NCI-H2107 treated with DMSO at 0.1 percent for 48 hours (cell line): ENCODE measurements around the gene CDK14.

Source experiments
- DNase-seq: peaks from one replicate; lab custom pipeline; 2025; ENCODE audit not compliant: unreplicated experiment; lab: John Stamatoyannopoulos, UW

CDK14 gene

GRCh38 chr7:91034459-91035368, 438.6 kb downstream of the CDK14 start:
- DNase-seq: peak; percentile 74

- DNase-seq: no peak
Observed at GRCh38 chr7:91039033-91039432, 442.9 kb downstream of the CDK14 start.

- DNase-seq: no peak
Observed at GRCh38 chr7:91041141-91041540, 445.0 kb downstream of the CDK14 start.

- no peak for DNase-seq
Observed at GRCh38 chr7:91041901-91042484, 445.9 kb downstream of the CDK14 start.

GRCh38 chr7:91043186-91043585, 447.1 kb downstream of the CDK14 start:
- DNase-seq: no peak

GRCh38 chr7:91043924-91044645, 448.0 kb downstream of the CDK14 start:
- DNase-seq: no peak

- DNase-seq: no peak
Observed at GRCh38 chr7:91045606-91046005, 449.5 kb downstream of the CDK14 start.

GRCh38 chr7:91046322-91047089, 450.4 kb downstream of the CDK14 start:
- no peak for DNase-seq

- DNase-seq: no peak
Observed at GRCh38 chr7:91047636-91048035, 451.5 kb downstream of the CDK14 start.

GRCh38 chr7:91050677-91051076, 454.6 kb downstream of the CDK14 start:
- no peak for DNase-seq

- DNase-seq: no peak
Observed at GRCh38 chr7:91051966-91052365, 455.8 kb downstream of the CDK14 start.

- no peak for DNase-seq
Observed at GRCh38 chr7:91054374-91054773, 458.3 kb downstream of the CDK14 start.

GRCh38 chr7:91055219-91055618, 459.1 kb downstream of the CDK14 start:
- no peak for DNase-seq

GRCh38 chr7:91062713-91063112, 466.6 kb downstream of the CDK14 start:
- DNase-seq: no peak

- DNase-seq: no peak
Observed at GRCh38 chr7:91064052-91064451, 467.9 kb downstream of the CDK14 start.

GRCh38 chr7:91064938-91065337, 468.8 kb downstream of the CDK14 start:
- no peak for DNase-seq

GRCh38 chr7:91066627-91067026, 470.5 kb downstream of the CDK14 start:
- no peak for DNase-seq

- peak; percentile 54 for DNase-seq
Observed at GRCh38 chr7:91067242-91067641, 471.1 kb downstream of the CDK14 start.

- DNase-seq: no peak
Observed at GRCh38 chr7:91068136-91068795, 472.1 kb downstream of the CDK14 start.

- no peak for DNase-seq
Observed at GRCh38 chr7:91069146-91069545, 473.0 kb downstream of the CDK14 start.

- no peak for DNase-seq
Observed at GRCh38 chr7:91079487-91079886, 483.4 kb downstream of the CDK14 start.
